GM21717 (cell line): ENCODE data around the gene ANO10.
"Not testable (repeated sequence)": the region's sequence is repeated elsewhere in the genome, so short reads cannot be mapped to it uniquely, and the experiment has no call there.

Experiments
- ATAC-seq: cut with Tn5 transposase; IDR thresholded peaks from one replicate; pipeline ENCODE4 v1.9.1; 2021; ENCODE audit warnings: mild to moderate bottlenecking, moderate library complexity; ENCODE audit not compliant: unreplicated experiment

Gene ANO10

DNA sequence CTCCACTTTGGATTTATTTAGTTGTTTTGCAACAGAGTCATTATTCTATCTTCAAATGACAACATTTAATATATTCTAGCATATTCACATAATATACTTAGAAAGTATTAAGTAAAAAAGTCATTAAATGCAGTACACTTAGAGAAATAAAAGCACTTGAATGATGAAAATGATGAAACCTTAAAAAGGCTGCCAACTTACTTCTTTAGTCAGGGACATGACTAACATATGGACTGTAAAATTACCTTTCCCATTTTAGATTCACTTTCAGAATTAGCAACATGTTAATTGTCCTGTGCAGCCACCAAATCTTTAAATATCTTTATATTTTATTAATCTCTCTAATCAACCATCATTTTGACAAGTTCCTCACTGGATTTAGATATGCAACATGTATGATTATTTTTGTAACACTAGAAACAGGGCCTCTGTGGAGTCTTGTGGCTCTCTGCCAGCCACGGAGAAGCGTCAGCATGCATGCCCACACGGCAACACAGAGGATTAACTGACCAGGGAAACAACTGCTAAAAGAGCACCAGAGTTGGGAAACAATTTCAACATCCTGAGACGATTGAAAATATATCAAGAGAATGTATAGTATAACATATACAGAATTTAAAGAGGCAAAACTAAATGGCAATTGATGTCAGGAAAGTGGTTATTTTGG lies 95.7 kb downstream of the ANO10 start:
- ATAC-seq = no peak

GRCh38 chr3:43525386-43525785 lies 96.4 kb downstream of the ANO10 start:
- no peak for ATAC-seq

- ATAC-seq = peak; percentile 92
Measured at GRCh38 chr3:43523454-43524053, 98.3 kb downstream of the ANO10 start.

- no peak for ATAC-seq
Measured at GRCh38 chr3:43522727-43523362, 99.0 kb downstream of the ANO10 start.

DNA sequence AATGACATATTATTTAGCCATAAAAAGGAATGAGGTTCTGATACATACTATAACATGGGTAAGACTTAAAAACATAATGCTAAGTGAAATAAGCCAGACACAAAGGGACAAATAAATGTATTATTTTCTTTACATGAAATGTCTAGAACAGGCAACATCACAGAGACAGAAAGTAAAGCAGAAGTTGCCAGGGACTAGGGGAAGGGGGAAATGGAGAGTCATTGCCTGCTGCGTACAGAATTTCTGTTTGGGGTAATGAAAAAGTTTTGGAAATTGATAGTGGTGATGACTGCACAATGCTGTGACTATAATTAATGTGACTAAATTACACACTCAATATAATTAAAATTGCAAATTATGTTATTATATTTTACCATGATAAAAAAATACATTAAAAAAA lies 99.9 kb downstream of the ANO10 start:
- no peak for ATAC-seq

DNA sequence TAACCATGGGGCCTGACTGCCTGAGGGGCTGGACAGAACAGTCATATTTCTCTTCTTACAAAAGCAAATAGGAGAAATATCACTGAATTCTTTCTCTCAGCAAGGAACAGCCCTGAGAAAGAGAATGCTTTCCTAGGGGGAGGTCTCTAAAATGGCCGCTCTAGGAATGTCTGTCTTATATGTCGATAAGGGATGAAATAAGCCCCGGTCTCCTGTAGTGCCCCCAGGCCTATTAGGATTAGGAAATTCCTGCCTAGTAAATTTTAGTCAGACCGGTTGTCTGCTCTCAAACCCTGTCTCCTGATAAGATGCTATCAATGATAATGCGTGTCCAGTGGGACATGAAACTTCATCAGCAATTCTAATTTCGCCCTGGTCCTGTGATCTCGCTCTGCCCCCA lies 103.3 kb downstream of the ANO10 start:
- not testable (repeated sequence) for ATAC-seq

DNA sequence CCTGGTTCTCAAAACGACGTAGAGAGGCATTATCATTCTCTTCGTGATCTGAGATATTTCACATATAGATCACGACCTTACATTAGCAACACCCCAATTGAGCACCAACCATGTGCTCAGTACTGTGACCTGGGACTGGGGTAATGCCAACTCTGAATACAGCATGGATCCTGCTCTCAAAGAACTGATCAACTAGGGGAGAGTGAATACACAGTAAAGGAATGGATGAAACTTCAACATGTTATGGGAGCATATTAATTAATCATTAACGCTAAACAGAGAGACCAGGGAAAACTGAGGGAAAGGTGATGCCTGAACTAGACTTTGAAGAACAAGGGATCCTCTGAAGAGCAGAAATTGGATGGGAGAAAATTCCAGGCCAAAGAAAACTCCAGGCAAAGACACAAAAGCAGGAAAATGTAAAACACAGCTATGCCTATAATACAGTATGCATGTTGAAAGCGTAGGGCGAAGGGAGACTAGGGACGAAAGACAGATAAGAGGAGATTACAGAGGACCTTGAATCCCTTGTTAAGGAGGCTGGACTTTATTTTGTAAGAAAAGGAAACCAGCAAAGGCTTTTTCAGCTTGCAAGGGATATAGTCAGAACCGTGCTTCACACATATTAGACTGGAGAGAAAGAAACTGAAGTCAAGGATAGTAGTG lies 105.7 kb downstream of the ANO10 start:
- ATAC-seq = no peak

- no peak for ATAC-seq
Measured at GRCh38 chr3:43515208-43515917, 106.4 kb downstream of the ANO10 start.

GRCh38 chr3:43512754-43513404 lies 108.9 kb downstream of the ANO10 start:
- no peak for ATAC-seq

- no peak for ATAC-seq
Measured at GRCh38 chr3:43506644-43507043, 115.2 kb downstream of the ANO10 start.

DNA sequence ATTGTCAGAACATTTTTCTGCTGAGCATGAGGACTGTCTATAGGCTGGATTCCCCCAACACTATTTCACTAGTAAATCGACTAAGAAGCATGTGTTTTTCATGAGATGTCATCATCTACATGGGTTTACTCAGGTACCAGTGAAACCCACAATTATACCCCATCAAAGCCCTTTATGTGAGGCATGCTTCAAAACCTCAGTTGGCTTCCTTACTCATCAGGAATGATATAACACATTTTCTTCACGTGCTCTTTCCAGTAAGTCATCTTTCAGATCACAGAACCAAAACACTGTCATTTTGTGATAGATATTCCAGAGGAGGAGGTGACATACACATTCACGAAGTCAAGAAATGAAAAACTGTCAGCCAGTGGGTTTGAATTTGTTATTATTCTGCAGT lies 116.5 kb downstream of the ANO10 start:
- no peak for ATAC-seq

GRCh38 chr3:43503067-43503728 lies 118.6 kb downstream of the ANO10 start:
- ATAC-seq = no peak

- no peak for ATAC-seq
Measured at GRCh38 chr3:43499256-43499655, 122.6 kb downstream of the ANO10 start.

DNA sequence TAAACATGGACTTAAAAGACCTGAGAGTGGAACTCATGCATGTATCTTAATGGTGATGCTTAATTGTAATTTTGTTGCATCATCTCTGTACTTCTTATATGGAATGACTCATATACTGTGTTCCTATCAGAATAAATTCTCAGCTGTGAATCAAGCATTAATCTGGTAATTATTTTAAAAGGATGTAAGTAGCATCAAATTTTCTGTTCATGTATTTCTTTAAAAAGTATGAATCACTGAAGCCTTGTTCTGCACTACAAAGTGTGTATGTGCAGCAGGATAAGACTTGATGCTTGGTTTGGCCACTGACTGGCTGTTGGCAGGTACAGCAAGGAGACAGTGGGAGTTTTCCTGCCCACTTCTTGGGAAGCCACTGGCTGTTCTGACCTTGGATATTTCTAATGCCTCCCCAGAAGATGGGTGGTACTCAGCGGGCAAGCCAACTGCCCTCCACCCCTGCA lies 123.9 kb downstream of the ANO10 start:
- ATAC-seq = no peak

DNA sequence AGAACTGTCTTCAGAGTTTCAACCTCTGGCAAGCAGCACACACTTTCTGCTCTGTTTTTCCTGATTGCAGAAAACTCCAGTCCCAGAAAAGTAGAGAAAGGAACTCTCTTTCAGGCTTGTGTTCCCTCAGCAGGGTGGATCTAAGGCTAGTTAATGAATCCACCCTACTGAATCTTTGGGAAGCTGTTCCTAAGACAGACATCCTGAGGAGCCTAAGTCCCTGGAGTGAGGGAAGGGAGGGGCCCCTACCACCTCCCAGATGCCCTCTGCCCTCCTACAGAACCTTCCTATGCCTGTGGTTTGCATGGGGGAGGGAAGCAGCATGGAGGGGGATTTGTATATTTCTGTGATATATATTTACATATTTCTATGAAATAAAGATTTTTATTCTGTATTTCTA lies 124.4 kb downstream of the ANO10 start:
- ATAC-seq = no peak

DNA sequence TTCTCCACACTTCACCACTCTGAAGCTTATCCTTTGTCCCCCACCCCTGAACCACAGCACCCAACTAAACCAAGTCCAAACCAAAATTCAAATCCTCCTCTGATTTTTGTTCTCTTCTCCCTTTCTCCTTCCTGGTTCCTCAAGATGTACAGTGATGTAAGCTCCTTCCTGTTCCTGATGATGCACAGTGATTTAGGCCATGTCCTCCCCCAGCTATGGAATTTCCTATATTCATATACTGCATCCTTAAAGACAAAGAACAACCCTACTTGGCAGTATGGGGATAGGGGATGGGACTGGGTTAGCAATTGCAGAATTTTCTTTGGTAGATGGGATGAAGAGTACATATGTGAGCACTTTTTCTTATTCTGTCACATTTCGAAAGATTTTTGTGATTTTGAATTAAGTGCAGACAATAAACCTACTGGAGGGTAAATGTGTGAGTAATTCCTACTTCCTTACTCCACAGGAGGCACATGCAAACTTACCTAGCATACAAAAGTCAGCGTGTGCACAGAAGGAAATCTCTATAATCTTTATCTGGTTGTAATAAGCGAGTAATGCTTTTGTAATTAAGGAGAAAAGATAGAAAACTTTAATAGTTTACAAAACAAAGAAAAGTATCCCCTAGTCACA lies 125.0 kb downstream of the ANO10 start:
- no peak for ATAC-seq

GRCh38 chr3:43492932-43493331 lies 128.9 kb downstream of the ANO10 start:
- not testable (repeated sequence) for ATAC-seq

DNA sequence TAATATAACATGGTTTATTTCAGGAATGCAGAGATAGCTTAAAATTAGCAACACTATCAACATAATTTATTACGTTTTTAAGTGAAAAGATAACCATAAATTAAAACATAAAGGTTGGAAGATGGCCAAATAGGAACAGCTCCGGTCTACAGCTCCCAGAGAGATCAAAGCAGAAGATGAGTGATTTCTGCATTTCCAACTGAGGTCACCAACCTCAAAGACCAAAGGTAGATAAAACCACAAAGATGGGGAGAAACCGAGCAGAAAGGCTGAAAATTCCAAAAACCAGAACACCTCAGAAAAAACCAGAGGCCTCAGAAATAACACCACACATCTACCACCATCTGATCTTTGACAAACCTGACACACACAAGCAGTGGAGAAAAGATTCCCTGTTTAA lies 130.0 kb downstream of the ANO10 start:
- ATAC-seq = not testable (repeated sequence)

- ATAC-seq = no peak
Measured at GRCh38 chr3:43490640-43491185, 131.1 kb downstream of the ANO10 start.
